Measurements from ENCODE around the gene C17orf100.

The C17orf100 gene

DNA sequence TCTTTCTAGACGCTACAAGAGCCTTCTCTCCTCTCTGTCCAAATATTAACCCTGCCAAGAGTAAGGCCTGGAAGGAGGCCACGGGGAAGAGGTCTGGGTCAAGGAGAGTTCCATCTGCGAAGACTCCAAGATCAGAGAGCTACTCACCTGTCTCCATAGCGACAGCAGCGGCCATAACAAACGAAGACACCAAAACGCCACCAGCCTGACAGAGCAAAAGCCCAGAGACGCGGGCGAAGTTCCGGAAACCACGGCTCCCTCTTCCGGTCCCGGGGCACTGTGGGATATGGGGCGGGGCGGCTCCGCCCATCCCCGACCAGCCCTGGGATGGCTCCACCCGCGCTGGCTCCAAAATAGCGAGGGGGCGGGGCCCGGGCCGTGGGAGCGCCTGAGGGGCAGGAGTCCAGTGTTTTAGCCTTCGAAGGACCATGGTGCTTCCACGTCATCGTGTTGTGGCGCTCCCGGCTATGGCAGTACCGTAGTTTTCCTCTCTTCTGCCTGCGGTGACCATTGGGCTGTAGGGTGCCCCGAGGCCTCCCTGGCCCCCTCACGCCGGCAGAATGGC is at the start of gene C17orf100, which contains the start of gene MED31:
C17orf100 (plus strand) TSS at position 409 of the 565 bp plus-strand sequence; CDS start at position 561, 152 bp downstream.
MED31 (minus strand) TSS at position 252 of the 565 bp plus-strand sequence; CDS start at position 175, 77 bp downstream.
- Mint-ChIP-seq H3K27ac (peak within 1 kb of the TSS; percentile 98), H3K4me1 (peaks cover 63% of the 10 kb centered on the region), H3K9me3 (no peaks in the 10 kb centered on the region), H3K4me3 (peak within 1 kb of the TSS; percentile 99), H3K36me3 (peaks cover 18% of the 10 kb centered on the region), H3K27me3 (no peaks in the 10 kb centered on the region)
- ATAC-seq, result peak; percentile 98

- H3K27me3 Mint-ChIP-seq, result no peaks in the 10 kb centered on the region
- H3K4me1 Mint-ChIP-seq, result peaks cover 12% of the 10 kb centered on the region
- H3K27ac Mint-ChIP-seq, result no peak overlapping the region
- peaks cover 60% of the 10 kb centered on the region for H3K36me3 Mint-ChIP-seq
- no peak overlapping the region for H3K4me3 Mint-ChIP-seq
- H3K9me3 Mint-ChIP-seq, result no peaks in the 10 kb centered on the region
- ATAC-seq, result no peak
These were observed 49.4 kb upstream of the C17orf100 start for GRCh38 chr17:6602141-6602540.

DNA sequence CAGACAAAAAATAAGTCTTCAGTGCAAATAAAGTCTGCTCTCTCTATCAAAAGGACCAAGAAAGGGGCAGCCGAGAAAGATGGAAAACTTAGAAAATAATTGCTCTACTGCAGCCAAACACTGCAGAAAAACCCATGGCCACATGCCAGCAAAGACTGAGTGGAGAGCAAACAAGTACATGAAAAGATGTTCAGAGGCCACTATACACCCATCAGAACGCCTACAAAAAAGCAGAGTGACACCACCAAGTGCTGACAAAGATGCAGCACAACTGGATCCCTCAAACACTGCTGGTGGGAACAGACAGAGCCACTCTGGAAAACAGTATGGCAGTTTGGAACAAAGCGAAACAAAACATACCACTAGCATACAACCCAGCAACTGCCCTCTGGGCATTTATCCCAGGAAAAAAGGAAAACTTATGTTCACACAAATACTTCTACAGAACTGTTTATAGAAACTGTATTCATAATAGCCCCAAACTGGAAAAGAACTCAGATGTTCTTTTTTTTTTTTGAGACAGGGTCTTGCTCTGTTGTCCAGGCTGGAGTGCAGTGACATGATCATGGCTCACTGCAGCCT is 47.7 kb upstream of the C17orf100 start:
- H3K27me3 Mint-ChIP-seq, result no peaks in the 10 kb centered on the region
- peaks cover 12% of the 10 kb centered on the region for H3K4me1 Mint-ChIP-seq
- H3K27ac Mint-ChIP-seq, result no peak overlapping the region
- peaks cover 69% of the 10 kb centered on the region for H3K36me3 Mint-ChIP-seq
- no peaks in the 10 kb centered on the region for H3K9me3 Mint-ChIP-seq
- H3K4me3 Mint-ChIP-seq, result no peak overlapping the region
- ATAC-seq, result no peak

DNA sequence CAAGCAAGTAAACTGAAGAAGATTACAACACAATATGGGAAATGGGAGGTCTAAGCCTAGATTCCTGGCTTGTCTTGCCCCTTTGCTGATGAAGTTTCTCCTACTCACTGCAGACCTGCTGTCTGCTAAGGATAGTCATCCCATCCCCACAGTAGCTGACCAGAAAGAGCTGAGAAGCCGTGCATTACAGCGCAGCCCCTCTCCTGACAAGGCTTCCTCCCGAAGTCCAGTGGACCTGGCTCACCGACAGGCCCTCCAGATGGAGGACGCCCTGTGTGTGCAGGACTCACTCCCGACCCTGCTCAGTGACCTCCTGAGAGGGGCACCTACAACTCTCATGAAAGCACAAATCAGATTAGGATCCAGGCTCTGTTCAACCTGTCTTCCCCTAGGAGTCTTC is 46.4 kb upstream of the C17orf100 start:
- H3K27me3 Mint-ChIP-seq, result no peaks in the 10 kb centered on the region
- peaks cover 76% of the 10 kb centered on the region for H3K36me3 Mint-ChIP-seq
- H3K4me3 Mint-ChIP-seq, result no peak overlapping the region
- ATAC-seq, result no peak
- H3K27ac Mint-ChIP-seq, result no peak overlapping the region
- peaks cover 1% of the 10 kb centered on the region for H3K4me1 Mint-ChIP-seq
- no peaks in the 10 kb centered on the region for H3K9me3 Mint-ChIP-seq

DNA sequence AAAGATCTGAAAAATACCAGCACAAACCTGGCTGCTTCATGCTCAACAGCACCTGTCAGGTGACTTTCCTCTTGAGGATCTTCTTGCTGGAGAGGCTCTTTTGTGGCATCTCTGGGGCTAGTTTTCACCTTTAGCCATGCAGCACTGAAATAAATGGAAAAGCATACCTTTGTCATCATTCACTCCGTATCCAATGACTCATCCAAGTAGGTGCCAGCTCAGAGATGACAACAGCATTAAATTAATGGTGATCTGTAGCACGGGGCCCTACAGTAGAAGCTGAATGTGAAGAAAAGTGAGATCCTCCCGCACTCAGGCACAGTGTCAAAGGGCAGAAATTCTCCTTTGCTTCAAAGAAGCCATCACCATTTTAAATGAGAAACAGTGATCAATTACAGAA is 43.2 kb upstream of the C17orf100 start:
- Mint-ChIP-seq H3K27me3 (no peaks in the 10 kb centered on the region), H3K4me3 (no peak overlapping the region), H3K9me3 (no peaks in the 10 kb centered on the region), H3K27ac (no peak overlapping the region), H3K36me3 (peaks cover 64% of the 10 kb centered on the region), H3K4me1 (no peaks in the 10 kb centered on the region)
- no peak for ATAC-seq

DNA sequence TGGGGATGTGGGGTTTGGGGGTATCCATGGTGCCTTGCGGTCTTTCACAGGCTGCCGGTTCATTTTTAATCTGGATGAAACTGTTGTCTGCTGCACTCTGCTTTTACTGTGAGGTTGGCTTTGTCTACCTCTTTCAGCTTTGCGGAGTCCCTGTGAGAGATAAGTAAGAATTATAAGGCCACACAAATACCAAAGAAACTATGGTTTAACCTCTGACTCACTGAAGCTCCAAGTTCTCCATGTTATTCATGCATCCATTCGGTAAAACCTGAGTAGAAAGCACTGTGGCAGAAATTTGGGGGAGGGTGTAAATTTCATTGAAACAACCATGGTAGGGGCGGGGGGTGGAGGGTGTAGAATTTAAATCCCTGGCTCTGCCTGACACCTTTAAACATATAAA is 41.6 kb upstream of the C17orf100 start:
- Mint-ChIP-seq H3K9me3 (no peaks in the 10 kb centered on the region), H3K4me3 (no peak overlapping the region), H3K27ac (no peak overlapping the region), H3K36me3 (peaks cover 60% of the 10 kb centered on the region), H3K27me3 (no peaks in the 10 kb centered on the region), H3K4me1 (peaks cover 6% of the 10 kb centered on the region)
- no peak for ATAC-seq

DNA sequence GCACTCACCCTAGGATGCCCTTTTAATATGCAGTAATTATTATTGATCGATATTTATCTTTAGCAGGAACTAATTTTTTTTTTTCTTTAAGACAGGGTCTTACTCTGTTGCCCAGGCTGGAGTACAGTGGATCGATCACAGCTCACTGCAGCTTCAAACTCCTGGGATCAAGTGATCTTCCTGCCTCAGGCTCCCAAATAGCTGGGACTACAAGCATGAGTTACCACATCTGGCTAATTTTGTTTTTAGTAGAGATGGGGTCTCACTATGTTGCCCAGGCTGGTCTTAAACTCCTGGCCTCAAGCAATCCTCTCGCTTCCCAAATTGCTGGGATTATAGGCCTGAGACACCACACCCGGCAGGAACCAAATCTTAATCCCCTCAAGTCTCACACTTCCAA is 40.3 kb upstream of the C17orf100 start:
- no peaks in the 10 kb centered on the region for H3K9me3 Mint-ChIP-seq
- ATAC-seq, result no peak
- H3K36me3 Mint-ChIP-seq, result peaks cover 50% of the 10 kb centered on the region
- no peak overlapping the region for H3K27ac Mint-ChIP-seq
- no peaks in the 10 kb centered on the region for H3K27me3 Mint-ChIP-seq
- no peak overlapping the region for H3K4me3 Mint-ChIP-seq
- H3K4me1 Mint-ChIP-seq, result peaks cover 6% of the 10 kb centered on the region

- Mint-ChIP-seq H3K36me3 (peaks cover 26% of the 10 kb centered on the region), H3K4me3 (no peak overlapping the region), H3K27ac (no peak overlapping the region), H3K27me3 (no peaks in the 10 kb centered on the region), H3K4me1 (no peaks in the 10 kb centered on the region), H3K9me3 (no peaks in the 10 kb centered on the region)
- ATAC-seq, result no peak
These were observed 27.6 kb upstream of the C17orf100 start for GRCh38 chr17:6623941-6624340.

DNA sequence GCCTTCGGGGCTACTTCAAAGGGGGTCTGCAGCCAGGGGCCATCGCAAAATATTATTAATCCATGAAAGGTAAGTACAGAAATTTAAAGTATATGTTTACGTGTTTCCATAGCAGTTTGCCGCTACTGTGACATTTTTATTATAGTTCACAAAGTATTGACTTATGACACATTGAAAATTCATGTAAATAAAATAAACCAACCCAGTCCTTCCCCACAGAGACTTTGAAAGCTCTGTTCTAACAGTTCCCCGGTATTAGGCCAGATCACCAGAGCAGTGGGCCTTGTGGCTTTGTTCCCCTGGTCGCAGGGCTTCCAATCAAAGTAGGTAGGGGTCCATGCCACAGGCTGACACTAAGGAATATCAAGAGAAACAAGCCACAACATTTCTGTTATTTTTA is 24.9 kb upstream of the C17orf100 start:
- no peaks in the 10 kb centered on the region for H3K27me3 Mint-ChIP-seq
- no peak for ATAC-seq
- H3K4me3 Mint-ChIP-seq, result no peak overlapping the region
- peaks cover 47% of the 10 kb centered on the region for H3K36me3 Mint-ChIP-seq
- H3K9me3 Mint-ChIP-seq, result no peaks in the 10 kb centered on the region
- peaks cover 9% of the 10 kb centered on the region for H3K4me1 Mint-ChIP-seq
- H3K27ac Mint-ChIP-seq, result no peak overlapping the region

DNA sequence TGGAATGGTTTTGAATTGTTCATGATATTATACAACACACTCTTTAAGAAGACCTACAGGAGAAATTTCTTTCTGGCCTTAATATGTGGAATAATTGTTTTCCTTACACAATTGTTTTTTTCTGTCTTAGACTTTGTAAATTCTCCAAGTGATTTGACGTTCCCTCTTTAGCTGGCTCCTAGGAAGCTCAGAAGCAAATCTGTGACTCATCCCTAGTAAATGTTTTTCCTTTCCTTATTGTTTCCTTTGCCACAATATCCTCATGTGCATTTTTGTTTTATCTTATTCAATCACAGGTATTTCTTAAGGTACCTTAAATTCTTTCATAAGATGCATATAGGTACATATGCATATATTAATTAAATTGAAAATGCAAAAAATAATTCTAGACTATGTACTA is 24.5 kb upstream of the C17orf100 start:
- no peak for ATAC-seq

DNA sequence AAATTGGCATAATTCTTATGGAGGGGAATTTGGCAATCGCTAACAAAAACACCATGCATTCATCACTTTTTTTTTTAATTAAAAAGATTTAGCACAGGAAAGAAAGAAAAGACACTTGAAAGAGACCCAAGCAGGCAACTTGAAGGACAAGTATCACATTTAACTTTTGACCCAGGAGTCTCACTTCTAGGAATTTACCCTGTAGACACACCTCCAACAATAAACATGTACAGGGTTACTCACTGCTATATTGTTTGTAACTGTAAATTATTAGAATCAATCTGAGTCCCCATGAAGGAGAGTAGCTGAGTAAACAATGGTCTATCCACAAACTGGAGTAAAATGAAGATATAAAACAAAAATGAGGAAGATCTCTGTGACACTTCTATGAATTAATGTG is 21.2 kb upstream of the C17orf100 start:
- H3K4me1 Mint-ChIP-seq, result peaks cover 9% of the 10 kb centered on the region
- H3K36me3 Mint-ChIP-seq, result peaks cover 75% of the 10 kb centered on the region
- H3K27me3 Mint-ChIP-seq, result no peaks in the 10 kb centered on the region
- peak overlapping the region; percentile 3 for H3K27ac Mint-ChIP-seq
- no peak overlapping the region for H3K4me3 Mint-ChIP-seq
- no peaks in the 10 kb centered on the region for H3K9me3 Mint-ChIP-seq
- ATAC-seq, result no peak

More for the DNA sequence above, 24.5 kb upstream of the C17orf100 start:
- no peak overlapping the region for H3K4me3 Mint-ChIP-seq
- H3K27ac Mint-ChIP-seq, result no peak overlapping the region
- no peaks in the 10 kb centered on the region for H3K27me3 Mint-ChIP-seq
- H3K4me1 Mint-ChIP-seq, result peaks cover 9% of the 10 kb centered on the region
- peaks cover 49% of the 10 kb centered on the region for H3K36me3 Mint-ChIP-seq
- H3K9me3 Mint-ChIP-seq, result no peaks in the 10 kb centered on the region

DNA sequence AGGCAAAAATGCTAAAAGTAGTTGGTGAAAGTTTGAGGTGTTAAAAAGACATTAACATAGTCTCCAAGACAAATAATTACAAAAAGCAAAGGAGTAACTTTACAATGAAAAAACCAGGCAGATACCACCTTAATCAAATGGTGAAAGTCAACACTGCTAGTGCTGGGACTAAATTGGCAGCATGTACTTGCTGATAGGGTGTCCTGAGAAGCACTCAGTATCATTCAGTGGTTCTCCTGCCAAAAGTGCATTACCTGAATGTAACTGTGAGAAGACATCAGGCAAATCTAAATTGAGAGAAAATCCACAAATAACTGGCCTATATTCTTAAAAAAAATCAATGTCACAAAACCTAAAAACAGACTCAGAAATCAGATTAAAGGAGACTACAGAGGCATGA is 19.0 kb upstream of the C17orf100 start:
- Mint-ChIP-seq H3K4me1 (peaks cover 16% of the 10 kb centered on the region), H3K27ac (no peak overlapping the region), H3K9me3 (no peaks in the 10 kb centered on the region), H3K27me3 (no peaks in the 10 kb centered on the region), H3K36me3 (peaks cover 63% of the 10 kb centered on the region), H3K4me3 (no peak overlapping the region)
- no peak for ATAC-seq

GRCh38 chr17:6633263-6633662 is 18.3 kb upstream of the C17orf100 start:
- H3K36me3 Mint-ChIP-seq, result peaks cover 56% of the 10 kb centered on the region

GRCh38 chr17:6636105-6636504 is 15.5 kb upstream of the C17orf100 start:
- Mint-ChIP-seq H3K36me3 (peaks cover 33% of the 10 kb centered on the region), H3K4me1 (peaks cover 39% of the 10 kb centered on the region), H3K27me3 (no peaks in the 10 kb centered on the region), H3K4me3 (no peak overlapping the region), H3K9me3 (no peaks in the 10 kb centered on the region), H3K27ac (no peak overlapping the region)
- no peak for ATAC-seq

More at GRCh38 chr17:6633263-6633662, 18.3 kb upstream of the C17orf100 start:
- Mint-ChIP-seq H3K4me3 (no peak overlapping the region), H3K27ac (no peak overlapping the region), H3K4me1 (peaks cover 23% of the 10 kb centered on the region), H3K9me3 (no peaks in the 10 kb centered on the region), H3K27me3 (no peaks in the 10 kb centered on the region)
- ATAC-seq, result no peak

- ATAC-seq, result no peak
- peaks cover 28% of the 10 kb centered on the region for H3K36me3 Mint-ChIP-seq
- peaks cover 43% of the 10 kb centered on the region for H3K4me1 Mint-ChIP-seq
- H3K27ac Mint-ChIP-seq, result no peak overlapping the region
- H3K27me3 Mint-ChIP-seq, result no peaks in the 10 kb centered on the region
- H3K4me3 Mint-ChIP-seq, result no peak overlapping the region
- no peaks in the 10 kb centered on the region for H3K9me3 Mint-ChIP-seq
These were observed 14.7 kb upstream of the C17orf100 start for GRCh38 chr17:6636616-6637457.
